ENCODE results near the gene RNF207. TPM values are rescaled to one million over a fixed set of nuclear protein-coding genes. Genes with fewer than 3 reads are reported as not detected.

The RNF207 gene
- total RNA-seq, 1 experiment from 2014 or later = 4.9 TPM

DNA sequence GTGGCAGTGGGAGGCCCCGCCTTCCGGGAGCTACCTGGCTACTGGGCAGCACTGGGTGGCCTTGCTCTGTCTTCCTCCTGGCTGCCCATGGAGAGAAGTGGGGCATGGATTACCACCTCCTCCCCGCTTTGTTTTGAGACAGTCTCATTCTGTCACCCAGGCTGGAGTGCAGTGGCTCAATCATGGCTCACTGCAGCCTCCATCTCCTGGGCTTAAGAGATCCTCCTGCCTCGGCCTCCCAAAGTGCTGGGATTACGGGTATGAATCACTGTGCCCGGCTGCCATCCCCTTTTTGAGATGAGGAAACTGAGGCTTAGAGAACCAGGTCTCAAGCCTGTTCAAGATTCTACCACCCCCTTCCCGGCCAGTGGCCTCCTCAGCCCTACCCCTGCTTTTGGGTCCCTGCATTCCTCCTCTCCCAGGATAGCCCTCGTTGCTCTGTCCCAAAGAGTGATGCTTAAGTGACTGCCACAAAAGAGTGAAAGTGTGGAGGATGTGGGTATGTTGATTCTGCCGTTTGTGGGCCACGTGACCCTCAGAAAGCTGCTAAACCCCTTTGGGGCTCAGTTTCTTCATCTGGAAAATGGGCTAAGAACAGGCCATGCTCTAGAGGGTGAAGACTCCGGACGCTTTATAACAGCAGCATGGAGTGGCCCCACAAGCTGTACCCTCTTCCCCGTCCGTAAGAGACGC lies 45.9 kb downstream of the RNF207 start:
- Histone ChIP-seq H4K8ac (replicated peaks; ENCODE audit: insufficient read length, low read depth, low read length) (no peak overlapping the region), H4K5ac (ENCODE audit: insufficient read length, low read depth, low read length) (no peak overlapping the region), H3K4ac (ENCODE audit: low read depth, low read length) (no peak overlapping the region), H2BK12ac (ENCODE audit: insufficient read length, low read depth, low read length) (no peak overlapping the region), H3K56ac (ENCODE audit: insufficient read length, low read depth, low read length) (no peak overlapping the region), H4K91ac (ENCODE audit: insufficient read length, low read depth, low read length) (no peak overlapping the region), H2BK5ac (ENCODE audit: insufficient read length, low read length) (no peak overlapping the region), H3T11ph (ENCODE audit: low read length) (no peak overlapping the region), H3K9ac (ENCODE audit: extremely low read depth, insufficient read length, low read length) (no peak overlapping the region), H3K27me3 (ENCODE audit: insufficient read depth, low read length) (peaks cover 18% of the 10 kb centered on the region; the same call in 1 of the 2 replicates), H3K27ac (ENCODE audit: insufficient read length, low read depth, low read length) (no peak overlapping the region), H2BK15ac (ENCODE audit: low read depth, low read length) (no peak overlapping the region), H3K79me2 (ENCODE audit: insufficient read depth, low read length) (no peaks in the 10 kb centered on the region), H2AK5ac (ENCODE audit: insufficient read length, low read length) (no peak overlapping the region), H2BK120ac (ENCODE audit: low read depth, low read length, poor library complexity, severe bottlenecking) (no peak overlapping the region), H3K14ac (ENCODE audit: insufficient read depth, low read length) (no peak overlapping the region), H3K79me1 (ENCODE audit: insufficient read depth, low read depth, low read length, poor library complexity, severe bottlenecking) (no peaks in the 10 kb centered on the region), H3K23ac (ENCODE audit: insufficient read length, low read depth, low read length) (no peak overlapping the region), H3K4me2 (ENCODE audit: insufficient read depth, insufficient read length, low read length) (no peak overlapping the region), H3K4me1 (ENCODE audit: insufficient read depth, low read length) (no peaks in the 10 kb centered on the region), H4K20me1 (ENCODE audit: control insufficient read depth, insufficient read depth, insufficient read length) (no peaks in the 10 kb centered on the region), H3K18ac (ENCODE audit: insufficient read length, low read depth, low read length) (no peak overlapping the region), H2BK20ac (ENCODE audit: low read depth, low read length, poor library complexity, severe bottlenecking) (no peak overlapping the region), H3K9me3 (ENCODE audit: control insufficient read depth, low read depth, low read length) (no peaks in the 10 kb centered on the region), H3K23me2 (ENCODE audit: insufficient read length, low read depth, low read length, poor library complexity, severe bottlenecking) (peaks cover 3% of the 10 kb centered on the region), H2AFZ (ENCODE audit: low read length) (no peak overlapping the region)
- no peaks in the 10 kb centered on the region for H3K9me3 Mint-ChIP-seq
- H3K27me3 Mint-ChIP-seq (ENCODE audit: low read depth) = peaks cover 60% of the 10 kb centered on the region
- peaks cover 10 to 14% of the 10 kb centered on the region in 2 experiments for H3K4me1 Mint-ChIP-seq
- H3K36me3 Mint-ChIP-seq (ENCODE audit: insufficient read depth in 1 of 3, low read depth in 3 of 3) = peaks cover 0 to 3% (median 2%) of the 10 kb centered on the region in 3 experiments; a peak in 4 of 7 replicates
- DNase-seq = no peak
- TF ChIP-seq, protein P1, sequence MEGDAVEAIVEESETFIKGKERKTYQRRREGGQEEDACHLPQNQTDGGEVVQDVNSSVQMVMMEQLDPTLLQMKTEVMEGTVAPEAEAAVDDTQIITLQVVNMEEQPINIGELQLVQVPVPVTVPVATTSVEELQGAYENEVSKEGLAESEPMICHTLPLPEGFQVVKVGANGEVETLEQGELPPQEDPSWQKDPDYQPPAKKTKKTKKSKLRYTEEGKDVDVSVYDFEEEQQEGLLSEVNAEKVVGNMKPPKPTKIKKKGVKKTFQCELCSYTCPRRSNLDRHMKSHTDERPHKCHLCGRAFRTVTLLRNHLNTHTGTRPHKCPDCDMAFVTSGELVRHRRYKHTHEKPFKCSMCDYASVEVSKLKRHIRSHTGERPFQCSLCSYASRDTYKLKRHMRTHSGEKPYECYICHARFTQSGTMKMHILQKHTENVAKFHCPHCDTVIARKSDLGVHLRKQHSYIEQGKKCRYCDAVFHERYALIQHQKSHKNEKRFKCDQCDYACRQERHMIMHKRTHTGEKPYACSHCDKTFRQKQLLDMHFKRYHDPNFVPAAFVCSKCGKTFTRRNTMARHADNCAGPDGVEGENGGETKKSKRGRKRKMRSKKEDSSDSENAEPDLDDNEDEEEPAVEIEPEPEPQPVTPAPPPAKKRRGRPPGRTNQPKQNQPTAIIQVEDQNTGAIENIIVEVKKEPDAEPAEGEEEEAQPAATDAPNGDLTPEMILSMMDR (conservative IDR thresholded peaks at IDR 0.05) = no peak
- no peak overlapping the region for H3K27ac Mint-ChIP-seq
- WGBS (ENCODE audit: extremely low coverage, insufficient read length, low lambda C conversion rate) = no CpG with 5 or more reads among the region's 15 CpGs
- H3K4me3 Mint-ChIP-seq = no peak overlapping the region; a peak in 1 of 5 replicates
